HG03354 (cell line): ENCODE data around the gene USP20.
A peak's percentile ranks its signal among the peaks of the same experiment; 100 is the strongest.
"Not testable (repeated sequence)": the region's sequence is repeated elsewhere in the genome, so short reads cannot be mapped to it uniquely, and the experiment has no call there.

Experiments
- ATAC-seq: cut with Tn5 transposase; IDR thresholded peaks from one replicate; pipeline ENCODE4 v1.9.1; 2021; ENCODE audit warnings: mild to moderate bottlenecking; ENCODE audit not compliant: unreplicated experiment, poor library complexity, severe bottlenecking

The USP20 gene

GRCh38 chr9:129835128-129835859 is at the start of gene USP20, which contains the start of gene C9orf78:
Gene USP20, plus strand, starts transcription at chr9:129835458. Its CDS starts 17,098 bp downstream, at chr9:129852556.
Gene C9orf78, minus strand, starts transcription at chr9:129835275. Its CDS starts 54 bp downstream, at chr9:129835221.
- peak; percentile 92 for ATAC-seq

- ATAC-seq, result no peak
These were observed 49.4 kb upstream of the USP20 start for GRCh38 chr9:129785866-129786265.

DNA sequence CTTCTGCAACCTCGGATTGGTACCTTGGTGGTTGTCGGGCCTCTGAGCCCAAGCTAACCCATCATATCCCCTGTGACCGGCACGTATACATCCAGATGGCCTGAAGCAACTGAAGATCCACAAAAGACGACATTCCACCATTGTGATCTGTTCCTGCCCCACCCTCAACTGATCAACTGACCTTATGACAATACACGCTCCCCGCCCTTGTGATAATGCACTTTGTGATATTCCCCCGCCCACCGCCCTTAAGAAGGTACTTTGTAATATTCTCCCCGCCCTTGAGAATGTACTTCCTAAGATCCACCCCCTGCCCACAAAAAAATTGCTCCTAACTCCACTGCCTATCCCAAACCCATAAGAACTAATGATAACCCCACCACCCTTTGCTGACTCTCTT is 48.8 kb upstream of the USP20 start:
- ATAC-seq, result no peak

DNA sequence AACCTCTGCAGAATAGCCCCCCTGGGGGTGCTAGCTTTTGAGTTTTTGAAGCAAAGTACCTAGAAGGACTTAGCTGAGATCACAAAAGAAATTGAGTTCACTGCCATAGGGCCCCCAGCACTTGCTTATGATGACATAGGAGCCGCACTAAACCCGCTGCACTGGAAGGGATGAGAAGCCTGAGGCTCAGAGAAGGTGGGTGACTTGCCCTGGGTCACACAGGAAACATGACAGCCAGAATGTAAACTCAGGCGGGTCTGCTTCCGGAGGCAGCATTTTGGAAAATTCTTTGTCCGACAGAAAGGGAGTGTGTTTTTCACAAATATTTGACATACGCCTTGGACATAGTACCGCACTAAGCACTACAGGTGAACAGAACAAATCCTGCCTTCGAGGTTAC is 40.7 kb upstream of the USP20 start:
- no peak for ATAC-seq

DNA sequence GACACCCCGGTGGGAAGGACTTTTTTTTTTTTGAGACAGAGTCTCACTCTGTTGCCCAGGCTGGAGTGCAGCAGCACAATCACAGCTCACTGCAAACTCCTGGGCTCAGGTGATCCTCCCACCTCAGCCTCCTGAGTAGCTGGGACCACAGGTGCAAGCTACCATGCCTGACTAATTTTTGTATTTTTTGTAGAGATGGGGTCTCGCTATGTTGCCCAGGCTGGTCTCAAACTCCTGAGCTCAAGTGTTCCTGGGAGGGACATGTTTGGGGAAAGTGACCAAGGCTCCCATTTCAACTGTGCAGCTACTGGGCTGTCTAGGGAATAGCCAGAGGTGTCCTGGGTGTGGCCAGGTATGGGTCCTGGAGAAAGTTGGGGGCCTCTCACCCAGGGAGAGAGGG is 39.2 kb upstream of the USP20 start:
- ATAC-seq, result not testable (repeated sequence)

DNA sequence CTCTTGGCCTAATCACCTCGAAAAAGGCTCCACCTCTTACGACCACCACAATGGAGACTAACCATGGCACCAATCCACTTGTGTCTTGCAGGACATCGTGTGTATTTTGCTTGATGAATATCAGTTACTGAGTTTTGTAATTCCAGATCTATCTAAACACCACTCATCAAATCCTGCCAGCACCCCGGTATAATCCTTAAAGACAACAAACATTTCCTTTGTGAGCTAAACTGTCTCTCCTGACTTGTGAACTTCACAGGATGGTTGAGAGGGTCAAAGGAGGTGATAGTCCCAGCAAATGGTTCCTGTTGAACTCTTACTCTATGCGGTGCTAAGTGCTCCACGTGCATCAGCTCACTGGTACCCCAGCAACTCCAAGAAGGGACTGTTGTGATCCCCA is 36.3 kb upstream of the USP20 start:
- ATAC-seq, result no peak

GRCh38 chr9:129801504-129801903 is 33.8 kb upstream of the USP20 start:
- no peak for ATAC-seq

- peak; percentile 97 for ATAC-seq
These were observed 32.2 kb upstream of the USP20 start, which contains the start of gene TOR1B for GRCh38 chr9:129802833-129803675. Gene TOR1B, plus strand, starts transcription at chr9:129803184. Its CDS starts 29 bp downstream, at chr9:129803213.

- peak; percentile 8 for ATAC-seq
These were observed 31.6 kb upstream of the USP20 start for GRCh38 chr9:129803676-129804060.

DNA sequence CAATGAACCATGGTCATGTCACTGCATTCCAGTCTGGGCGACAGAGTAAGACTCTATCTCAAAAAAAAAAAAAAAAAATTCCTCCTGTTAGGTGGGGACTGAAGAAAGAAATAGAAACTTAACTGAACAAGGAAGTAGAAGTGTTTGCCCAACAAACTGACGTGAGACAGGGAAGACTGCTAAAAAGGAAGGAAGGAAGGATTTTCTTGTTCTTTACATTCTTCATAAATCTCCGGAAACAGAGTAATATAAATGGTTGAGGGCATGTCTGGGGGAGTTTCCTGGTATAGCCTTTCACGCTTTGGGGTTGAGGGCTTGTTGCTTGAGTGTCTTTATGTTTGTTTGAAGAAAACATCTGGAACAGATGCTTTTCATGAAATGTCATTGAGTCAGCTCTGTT is 29.2 kb upstream of the USP20 start:
- no peak for ATAC-seq

- no peak for ATAC-seq
These were observed 25.9 kb upstream of the USP20 start for GRCh38 chr9:129809346-129809745.

DNA sequence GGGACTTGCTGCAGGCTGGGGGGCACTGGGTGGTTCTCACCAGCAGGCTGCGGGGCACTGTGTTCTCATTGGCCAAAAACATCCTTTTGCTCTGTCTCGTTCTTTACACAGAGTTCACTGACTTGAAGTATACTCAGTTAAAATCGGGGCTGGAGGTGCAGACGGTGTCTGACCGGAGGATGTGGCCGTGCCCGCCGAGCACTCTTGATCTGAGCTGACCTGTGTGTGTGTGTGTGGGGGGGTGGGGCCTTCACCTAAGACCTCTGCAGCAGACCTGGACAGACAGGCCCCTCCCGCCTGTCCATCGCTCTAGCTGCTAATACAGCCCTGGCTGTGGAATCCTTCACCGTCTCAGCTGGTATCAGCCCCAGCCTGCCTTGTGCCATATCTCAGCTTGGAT is 25.1 kb upstream of the USP20 start:
- ATAC-seq, result no peak

- no peak for ATAC-seq
These were observed 24.5 kb upstream of the USP20 start for GRCh38 chr9:129810788-129811187.

- ATAC-seq, result no peak
These were observed 23.3 kb upstream of the USP20 start for GRCh38 chr9:129811967-129812363.

DNA sequence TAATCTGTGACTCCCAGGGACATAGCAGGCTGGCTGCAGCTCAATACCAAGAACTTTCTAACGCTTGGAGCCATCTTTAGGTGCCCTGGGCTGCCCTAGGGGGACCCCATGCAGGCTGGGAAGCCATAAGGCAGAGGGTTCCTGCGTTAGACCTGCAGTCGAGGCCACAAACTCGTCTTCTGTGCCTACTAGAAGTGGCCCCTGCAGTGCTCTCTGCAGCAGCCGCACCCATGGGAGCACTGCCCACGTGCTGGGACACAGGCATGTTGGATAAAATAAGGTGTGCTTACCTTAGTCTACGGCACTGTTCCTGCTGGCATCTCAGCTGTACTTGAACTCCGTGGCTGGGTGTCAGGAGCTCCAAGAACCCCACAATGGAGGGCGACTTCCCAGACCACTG is 22.9 kb upstream of the USP20 start:
- ATAC-seq, result no peak

GRCh38 chr9:129813661-129814060 is 21.6 kb upstream of the USP20 start:
- no peak for ATAC-seq

GRCh38 chr9:129814432-129815223 is 20.6 kb upstream of the USP20 start:
- ATAC-seq, result no peak

- no peak for ATAC-seq
These were observed 20.0 kb upstream of the USP20 start for GRCh38 chr9:129815278-129815677.

DNA sequence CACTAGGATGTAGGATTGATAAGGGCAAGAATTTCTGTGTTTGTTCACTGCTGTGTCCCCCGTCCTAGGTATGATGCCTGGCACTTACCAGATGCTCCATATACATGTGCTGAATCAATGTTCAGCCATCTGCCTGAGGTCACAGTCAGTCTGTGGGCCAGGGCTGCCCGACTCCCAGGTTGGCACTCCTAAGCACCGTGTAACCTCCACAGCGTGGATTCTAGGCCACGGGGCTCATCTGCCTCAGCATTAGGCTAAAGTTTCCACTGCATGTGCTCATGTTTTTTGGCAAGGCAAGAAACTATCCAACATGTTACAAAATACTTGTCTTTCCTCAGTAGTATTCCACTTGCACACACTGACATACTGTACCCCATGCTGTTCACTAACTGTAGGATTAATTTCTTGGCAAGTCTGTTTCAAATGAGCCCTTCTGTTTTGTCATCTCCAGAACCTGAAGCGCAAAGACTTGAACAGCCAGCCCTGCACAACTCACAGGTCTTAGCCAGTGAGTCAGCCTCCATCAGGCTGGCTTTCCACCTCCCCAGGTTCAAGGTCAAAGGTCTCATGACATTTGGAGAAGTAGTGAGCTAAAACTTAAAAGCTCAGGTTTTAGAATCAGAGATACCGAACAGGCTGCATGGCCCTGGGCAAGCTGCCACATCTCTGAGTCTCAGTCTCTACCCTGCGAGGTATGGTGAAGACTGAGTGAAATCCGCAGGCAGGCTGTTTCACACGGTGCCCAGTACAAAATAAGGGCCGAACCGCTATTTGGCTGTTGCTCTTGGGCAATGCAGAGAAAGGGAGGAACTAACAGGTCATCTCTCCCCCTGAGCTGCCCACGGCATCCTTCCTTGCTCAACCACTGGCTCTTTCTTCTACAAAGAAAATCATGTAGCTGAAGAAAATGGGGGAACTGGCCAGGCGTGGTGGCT is 18.5 kb upstream of the USP20 start:
- no peak for ATAC-seq
